Renal cortex interstitium (tissue), 11 donors: ENCODE measurements around the gene COL4A6. TPM values are rescaled to one million over a fixed set of nuclear protein-coding genes. Genes with fewer than 3 reads are reported as not detected.

Experiments
- DNase-seq, 11 donors: peaks; one replicate each; pipeline ENCODE4 v3.0.0-alpha.2; 2013; ENCODE audit warnings: low read depth in 9 of 11, low spot score in 4 of 11; ENCODE audit errors: extremely low read depth in 1 of 11
- polyA plus RNA-seq, 3 donors: library from polyadenylated mRNA; unstranded; fragments of 120-200 nt; gene quantifications; one replicate each; pipeline ENCODE4 v1.2.1, GENCODE V29; 2013; ENCODE audit not compliant: insufficient read length in 3 of 3

Gene COL4A6
- polyA plus RNA-seq, 3 donors = 14.1 to 17.8 (median 14.2) TPM

DNA sequence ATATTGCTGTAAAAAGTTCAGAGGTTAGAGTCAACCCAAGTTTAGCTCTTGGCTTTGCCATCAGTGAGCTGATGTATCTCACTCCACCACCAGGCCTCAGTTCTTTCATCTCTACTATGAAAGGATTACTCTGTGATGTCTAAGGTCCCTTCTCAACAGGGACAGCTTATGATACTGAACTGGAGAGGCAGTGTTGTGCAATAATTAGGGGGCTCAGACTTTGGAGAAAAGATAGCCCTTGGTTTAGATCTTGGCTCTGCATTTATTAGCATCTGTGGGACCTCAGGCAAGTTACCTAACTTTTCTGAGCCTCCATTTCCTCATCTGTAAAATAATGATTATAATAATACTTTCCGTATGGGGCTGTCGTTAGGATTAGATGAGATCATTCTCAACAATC is 89.0 kb downstream of the COL4A6 start:
- no peak for DNase-seq

DNA sequence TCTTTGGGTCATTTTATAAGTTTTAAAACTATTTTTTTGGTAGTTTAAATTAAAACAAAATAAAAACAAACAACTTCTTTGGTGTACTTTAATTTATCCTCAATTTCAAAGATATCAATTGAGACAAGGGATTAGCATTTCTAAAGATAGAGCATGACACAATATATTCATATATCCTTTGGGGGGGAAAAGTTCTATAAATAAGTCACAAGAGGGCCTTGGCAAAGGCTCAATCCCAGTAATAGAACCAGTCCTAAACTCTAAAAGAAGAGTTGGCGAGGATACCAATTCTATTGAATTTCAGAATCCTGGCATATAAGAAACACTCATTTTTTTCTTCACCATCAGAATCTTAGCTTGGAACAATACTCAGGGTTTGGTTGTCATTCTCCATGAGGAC is 89.7 kb downstream of the COL4A6 start:
- no peak for DNase-seq

DNA sequence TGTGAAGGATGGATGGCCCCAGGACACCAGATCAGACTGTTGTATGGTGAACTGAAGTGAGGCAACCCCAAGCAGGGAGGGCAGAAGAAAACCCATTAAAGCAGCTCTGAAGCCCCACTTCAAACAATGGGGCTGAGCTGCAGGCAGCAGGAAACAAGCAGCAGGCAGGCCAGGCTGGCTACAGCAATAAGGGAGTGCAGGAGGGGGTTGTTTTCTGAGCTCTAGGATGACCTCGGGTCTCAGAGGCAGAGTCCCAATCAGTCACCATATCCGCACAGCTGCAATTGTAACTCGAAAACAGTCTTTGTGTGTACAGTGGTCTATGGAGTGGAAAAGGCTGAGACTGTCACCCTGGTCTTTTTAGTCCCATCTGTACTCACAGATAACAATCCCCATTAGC is 90.4 kb downstream of the COL4A6 start:
- peak in 1 of 11 donors; percentile 10 for DNase-seq

DNA sequence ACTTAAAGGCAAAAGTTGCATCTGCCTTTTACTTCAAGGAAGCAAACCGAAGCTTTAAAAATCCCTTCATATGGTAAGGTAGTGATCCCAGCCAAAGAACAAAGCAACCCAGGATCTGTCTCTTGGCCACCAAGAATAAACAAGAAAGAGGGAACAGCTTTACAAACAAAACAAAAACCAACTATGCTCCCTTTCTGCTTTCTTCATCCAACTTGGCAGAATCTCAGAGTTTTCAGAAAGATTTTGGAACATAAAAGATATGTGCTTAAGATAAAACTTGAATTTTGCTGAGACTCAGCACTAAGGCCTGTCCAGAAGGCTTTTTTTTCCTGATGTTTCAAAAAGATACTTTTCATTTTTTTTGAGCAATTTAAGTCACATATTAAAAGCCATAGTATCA is 94.0 kb downstream of the COL4A6 start:
- DNase-seq = no peak

DNA sequence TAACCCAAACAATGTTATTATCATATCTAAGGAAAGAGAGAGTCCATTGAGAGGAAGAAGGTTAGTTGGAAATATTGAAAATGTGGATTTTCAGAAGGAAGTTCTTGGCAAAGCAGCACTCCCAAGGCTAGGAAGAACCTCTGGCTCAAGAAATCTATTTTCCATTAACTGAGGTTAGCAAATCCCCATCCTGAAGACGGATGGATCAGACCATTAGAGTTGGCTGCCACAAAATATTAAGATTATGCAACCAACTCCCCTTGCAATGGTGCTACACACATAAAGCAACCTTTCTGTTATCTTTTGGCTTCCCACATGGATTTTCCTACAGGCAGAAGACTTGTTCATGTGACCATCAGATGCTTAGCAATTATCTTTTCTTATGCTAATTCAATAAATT is 96.3 kb downstream of the COL4A6 start:
- no peak for DNase-seq

DNA sequence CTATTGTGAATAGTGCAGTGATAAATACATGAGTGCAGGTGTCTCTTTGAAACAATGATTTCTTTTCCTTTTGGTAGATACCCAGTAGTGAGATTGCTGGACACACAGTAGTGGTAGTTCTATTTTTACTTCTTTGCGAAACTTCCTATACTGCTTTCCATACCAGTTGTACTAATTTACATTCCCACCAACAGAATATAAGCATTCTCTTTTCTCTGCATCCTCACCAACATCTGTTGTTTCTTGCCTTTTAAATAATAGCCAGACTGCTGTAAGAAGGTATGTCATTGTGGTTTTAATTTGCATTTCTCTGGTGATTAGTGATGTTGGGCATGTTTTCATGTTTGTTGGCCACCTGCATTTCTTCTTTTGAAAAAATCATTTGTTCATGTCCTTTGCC is 105.9 kb downstream of the COL4A6 start:
- no peak for DNase-seq

DNA sequence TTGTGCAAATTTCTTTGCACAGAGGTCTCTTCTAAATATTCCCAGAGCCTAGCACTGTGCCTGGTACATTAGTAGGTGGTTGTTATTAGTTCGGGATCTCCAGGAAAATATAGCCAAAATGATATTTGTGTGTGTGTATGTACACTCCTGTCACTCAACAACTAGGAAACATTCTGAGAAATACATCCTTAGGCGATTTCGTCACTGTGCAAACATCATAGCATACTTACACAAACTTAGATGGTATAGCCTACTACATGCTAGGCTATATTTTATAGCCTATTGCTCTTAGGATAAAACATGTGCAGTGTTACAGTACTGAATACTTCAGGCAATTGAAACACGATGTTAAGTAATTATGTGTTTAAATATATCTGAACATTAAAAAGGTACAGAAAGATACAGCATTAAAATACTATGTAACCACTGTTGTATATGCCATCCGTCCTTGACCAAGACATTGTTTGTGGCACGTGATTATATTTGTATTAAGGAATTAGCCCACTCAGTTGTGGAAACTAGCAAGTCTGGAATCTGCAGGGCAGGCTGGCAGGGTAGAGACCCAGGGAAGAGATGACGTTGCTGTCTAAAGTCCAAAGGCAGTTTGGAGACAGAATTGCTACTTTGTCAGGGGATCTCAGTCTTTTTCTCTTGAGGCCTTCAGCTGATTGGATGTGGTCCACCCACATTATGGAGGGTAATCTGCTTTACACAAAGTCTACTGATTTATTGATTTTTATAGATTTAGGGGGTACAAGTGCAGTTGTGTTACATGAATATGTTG is 106.9 kb downstream of the COL4A6 start:
- DNase-seq = no peak

DNA sequence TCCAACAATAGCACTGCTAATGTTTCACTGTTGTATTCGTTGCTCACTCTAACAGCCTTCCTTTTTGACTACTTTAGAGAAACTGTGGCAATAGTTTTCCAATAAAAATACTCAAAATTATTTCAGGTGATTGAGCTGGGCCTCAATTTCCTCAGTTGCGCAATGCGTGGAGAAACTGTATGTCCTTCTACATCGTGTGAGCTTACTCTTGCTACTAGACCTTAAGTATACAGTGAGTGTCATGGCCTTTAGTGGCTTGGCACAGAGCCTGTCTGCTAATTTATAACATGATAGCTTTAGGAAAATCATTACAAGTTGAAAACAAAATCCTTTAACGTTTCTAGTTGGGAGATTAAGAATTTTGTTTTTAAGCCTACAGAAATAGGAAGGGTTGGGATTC is 114.5 kb downstream of the COL4A6 start:
- no peak for DNase-seq

DNA sequence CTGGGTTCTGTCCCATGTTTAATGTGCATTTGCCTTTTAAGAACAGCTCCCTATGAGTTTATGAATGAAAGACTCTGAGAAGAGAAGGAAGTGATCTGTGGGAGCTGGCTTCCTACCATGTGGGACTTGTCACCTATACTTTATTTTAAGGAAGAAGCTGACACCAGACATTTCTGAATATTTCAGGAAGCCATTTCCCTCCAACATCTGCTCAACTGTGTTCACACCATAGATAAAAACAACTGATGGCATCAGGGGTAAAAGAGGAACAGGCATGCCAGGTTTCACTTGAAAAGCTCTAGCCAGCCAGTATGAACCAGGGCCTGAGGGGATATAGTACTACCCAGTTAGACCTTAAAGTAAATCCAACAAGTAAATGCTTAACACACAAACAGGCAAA is 116.0 kb downstream of the COL4A6 start:
- DNase-seq = no peak

DNA sequence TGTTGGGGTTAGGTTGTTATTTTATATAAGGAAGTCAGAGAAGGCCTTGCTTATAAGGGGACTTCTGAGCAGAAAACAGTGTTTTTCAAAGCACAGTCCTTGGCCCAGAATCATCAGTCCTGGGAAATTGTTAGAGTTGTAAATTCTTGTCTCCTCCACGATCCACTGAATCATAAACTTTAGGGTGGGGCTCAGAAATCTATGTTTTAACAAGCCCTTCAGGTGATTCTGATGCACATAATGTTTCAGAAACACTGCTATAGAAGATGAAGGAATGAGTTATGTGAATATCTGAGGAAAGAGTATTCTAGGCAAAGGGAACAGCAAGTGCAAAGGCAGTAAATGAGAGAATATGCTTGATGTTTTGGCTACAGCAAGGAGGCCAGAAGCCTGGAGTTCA is 121.8 kb downstream of the COL4A6 start:
- no peak for DNase-seq

DNA sequence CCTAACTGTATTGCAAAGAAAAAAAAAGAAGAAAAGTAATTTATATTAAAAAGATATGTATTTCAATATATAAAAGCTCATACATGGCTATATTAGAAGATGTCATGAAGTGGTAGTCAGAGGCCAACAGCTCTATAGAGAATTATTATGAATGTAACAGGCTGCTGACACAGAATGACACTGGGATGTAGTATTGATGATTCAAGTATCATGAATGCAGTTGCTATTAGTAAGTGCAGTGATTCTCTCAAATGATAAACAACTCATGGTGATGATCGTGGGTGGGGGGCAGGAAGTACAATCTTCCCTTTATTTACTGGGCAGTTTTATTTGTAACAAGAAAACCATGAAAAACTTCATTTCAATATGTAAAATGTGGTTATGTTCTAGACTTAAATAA is 124.6 kb downstream of the COL4A6 start:
- DNase-seq = no peak

DNA sequence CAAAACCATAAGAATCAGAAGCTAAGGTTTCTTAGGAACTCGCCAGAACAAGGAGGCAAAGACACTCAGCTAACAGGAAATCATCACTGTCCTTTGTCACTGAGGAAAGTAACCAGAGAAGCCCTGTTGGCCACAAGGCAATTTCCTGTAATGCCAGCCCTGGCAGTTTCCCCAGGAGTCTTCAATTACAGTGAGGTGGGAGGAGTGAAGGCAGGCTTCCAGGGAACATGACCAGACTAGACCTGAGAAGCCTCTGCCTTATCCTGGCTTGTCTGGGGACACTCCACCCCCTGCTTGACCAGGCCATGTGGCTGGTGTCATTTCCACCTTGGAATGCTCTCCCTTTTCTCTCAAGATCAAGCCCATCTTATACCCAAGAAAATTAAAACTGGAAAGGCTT is 125.3 kb downstream of the COL4A6 start:
- DNase-seq = peak in 1 of 11 donors; percentile 32

DNA sequence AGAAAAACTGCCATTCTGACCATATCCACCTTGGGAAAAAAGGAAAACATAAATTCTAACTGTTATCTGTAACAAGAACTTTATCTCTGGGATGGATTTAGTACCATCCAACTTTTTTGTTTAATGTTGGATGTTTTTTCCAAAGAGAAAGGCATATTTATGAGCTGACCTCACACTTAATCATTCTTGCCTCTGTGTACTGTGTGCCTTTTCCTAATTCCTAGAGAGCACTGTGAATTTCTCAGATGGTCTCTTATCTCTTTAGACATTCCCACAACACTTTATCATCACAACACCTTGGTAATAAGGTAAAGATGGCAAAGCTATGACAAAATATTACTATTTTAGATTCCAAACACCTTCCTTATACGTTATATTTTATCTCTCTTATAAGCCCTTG is 126.2 kb downstream of the COL4A6 start:
- DNase-seq = no peak

DNA sequence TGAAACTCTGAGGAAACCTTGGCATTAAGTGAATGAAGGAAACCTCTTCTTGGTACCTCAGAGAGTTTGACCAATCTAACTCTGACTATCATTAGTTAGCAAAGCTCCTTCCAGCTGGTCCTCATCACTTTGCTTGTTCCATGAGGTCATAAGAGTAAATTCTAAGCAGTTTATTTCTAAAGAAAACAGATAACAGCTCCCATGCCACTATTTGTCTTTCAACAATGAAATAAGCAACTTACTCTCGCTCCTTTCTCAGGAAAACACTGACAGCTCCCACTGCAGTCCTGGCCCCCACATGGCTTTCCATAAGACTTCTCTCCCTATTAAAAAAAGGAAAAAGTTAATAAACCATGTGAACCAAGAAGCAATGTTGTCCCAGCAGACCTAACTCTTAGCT is 127.7 kb downstream of the COL4A6 start:
- no peak for DNase-seq

DNA sequence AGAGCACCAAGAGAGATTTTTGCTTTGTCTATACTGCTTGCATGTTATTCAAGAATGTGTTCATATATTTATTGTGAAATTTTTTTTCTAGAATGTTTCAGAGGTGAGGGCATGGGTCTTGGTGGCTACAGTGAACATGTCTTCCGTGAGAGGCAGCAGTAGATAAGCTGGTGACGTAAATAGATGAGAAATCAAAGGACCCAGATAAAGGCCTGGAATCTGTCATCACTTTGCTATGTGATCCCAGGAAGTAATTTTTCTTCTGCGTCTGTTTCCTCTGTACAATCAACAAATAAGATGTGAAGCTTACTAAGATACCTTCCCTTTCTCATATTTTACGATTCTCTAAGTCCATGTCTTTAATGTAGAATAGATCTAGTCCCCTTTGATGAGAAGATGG is 129.1 kb downstream of the COL4A6 start:
- no peak for DNase-seq

DNA sequence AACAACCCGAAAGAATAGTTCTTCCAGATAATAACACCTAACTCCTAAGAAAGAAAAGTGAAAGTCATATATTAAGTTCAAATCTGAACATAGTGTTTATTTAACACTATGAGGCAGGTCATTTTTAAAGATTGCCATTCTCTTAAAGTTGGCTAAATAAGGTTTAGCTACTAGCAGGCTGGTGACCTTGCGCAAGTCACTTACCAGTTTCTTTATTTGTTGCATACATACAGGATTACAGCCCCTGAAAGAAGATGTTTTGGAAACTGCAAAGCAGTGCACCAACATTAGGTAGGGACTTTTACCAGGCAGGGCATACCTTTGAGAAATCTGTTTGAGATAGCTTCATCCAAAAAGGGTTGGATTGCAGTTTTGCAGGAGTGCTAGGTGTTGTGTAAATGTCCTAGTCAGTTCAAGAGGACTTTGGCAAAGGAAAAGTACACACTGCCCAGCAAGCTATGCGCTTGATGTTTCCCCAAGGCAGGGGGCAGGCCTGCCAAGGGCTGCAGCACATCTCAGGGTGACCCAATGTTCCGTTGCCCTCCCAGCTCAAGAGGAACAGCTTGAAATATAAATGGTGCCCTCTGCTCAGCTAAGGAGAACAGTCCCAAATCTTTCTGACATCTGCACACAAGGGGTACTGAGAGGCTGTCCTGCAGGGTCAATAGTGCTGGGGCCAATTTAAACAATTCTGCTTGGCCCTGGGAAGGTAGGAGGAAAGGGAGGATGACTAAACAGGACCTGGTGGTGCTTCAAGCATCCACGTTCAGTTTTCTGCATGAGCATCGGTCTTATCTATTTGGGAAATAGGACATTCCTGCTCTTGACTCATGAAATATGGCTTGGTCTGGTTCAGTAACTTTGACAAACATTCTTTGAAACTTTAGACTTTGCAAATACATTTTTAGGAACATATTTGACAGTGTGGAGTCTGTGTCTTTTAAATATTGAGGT is 130.8 kb downstream of the COL4A6 start:
- DNase-seq = no peak

DNA sequence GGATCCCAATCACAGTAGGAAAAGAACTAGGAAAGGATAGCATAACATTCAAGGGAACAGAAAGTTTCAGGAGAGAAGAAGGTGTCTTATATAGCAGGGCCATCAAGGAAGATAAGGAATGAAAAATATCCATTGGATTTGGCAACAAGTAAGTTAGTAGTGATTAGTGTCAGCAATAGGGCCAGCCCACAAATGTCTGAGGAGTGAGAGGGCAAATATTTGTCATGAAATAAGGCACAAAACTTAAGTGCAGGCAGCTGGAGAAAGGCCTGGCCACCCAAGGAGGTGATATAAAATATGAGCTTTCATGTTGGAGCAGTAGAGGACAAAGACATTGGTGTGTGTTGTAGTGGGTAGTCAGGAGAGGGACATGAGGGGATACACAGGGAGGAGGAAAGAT is 132.1 kb downstream of the COL4A6 start:
- no peak for DNase-seq

DNA sequence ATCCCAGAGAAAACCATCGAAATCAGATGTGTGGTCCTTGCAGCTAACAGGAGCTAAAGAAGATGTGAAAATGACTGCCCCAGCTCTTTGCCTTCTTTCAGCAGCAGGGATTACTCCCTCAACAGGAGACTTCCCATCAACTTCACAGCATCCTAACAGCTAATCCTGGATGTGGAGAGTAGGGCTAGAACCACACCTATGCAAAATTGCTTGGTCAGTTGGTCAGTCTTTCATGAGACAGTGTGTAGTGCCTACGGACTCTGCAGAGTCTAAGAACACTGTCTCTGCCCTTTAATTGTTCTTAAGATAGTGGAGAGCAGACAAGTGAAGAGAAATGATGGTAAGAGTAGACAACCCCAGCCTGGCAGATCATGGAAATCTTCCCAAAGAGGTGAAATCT is 133.5 kb downstream of the COL4A6 start:
- no peak for DNase-seq

DNA sequence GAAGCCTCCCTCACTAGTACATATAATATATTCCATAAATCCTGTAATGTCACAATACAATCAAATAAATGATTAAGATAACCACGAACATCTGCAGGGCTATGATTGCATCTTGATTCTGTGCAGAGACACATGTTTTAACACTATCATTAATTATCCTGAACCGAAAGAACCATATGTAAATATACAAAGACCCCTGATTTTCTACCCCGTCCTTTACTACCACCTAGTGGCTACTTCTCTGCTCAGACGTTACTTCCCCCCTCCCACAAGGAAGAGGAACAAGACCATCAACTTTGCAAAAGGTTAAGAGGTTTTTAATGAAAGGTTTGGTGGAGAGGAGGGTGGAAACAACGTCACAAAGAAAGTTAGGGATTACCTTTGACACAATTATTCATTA is 134.0 kb downstream of the COL4A6 start:
- no peak for DNase-seq

DNA sequence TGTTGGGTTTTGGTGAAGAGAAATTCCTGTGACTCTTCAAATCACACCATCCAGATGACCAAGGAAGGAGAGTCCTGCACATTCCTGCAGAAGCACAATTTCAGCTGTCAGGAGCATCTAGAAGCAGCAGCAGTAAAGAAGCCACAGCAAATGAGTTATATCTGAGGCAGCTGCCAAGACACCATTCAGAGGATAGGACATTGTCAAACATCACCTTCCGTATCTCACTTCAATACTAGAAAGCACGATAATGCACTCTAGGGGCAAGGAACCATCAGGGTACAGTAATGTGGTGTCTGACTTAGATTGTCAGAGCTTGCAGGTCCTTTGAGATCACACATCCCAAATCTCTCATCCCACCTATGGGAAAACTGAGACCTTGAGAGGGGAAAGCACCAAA is 134.5 kb downstream of the COL4A6 start:
- no peak for DNase-seq
